NCI-H1694 (cell line): ENCODE data around the gene NXNL1.
A peak's percentile ranks its signal among the peaks of the same experiment; 100 is the strongest.

Source experiments
- DNase-seq: peaks from one replicate; lab custom pipeline; 2025; lab: John Stamatoyannopoulos, UW

Gene NXNL1

GRCh38 chr19:17419621-17420474 is 40.9 kb downstream of the NXNL1 start, which contains the start of gene MVB12A:
TSS of gene MVB12A (plus strand) at chr19:17420047. CDS start at chr19:17420136, 89 bp downstream.
- peak; percentile 93 for DNase-seq

- no peak for DNase-seq
Measured at GRCh38 chr19:17419154-17419620, 41.5 kb downstream of the NXNL1 start.

GRCh38 chr19:17418710-17419109 is 42.0 kb downstream of the NXNL1 start:
- no peak for DNase-seq

- no peak for DNase-seq
Measured at GRCh38 chr19:17415121-17415520, 45.6 kb downstream of the NXNL1 start.

- no peak for DNase-seq
Measured at GRCh38 chr19:17414097-17414496, 46.6 kb downstream of the NXNL1 start.

- DNase-seq, result no peak
Measured at GRCh38 chr19:17411801-17412200, 48.9 kb downstream of the NXNL1 start.

GRCh38 chr19:17409990-17410389 is 50.7 kb downstream of the NXNL1 start:
- no peak for DNase-seq

GRCh38 chr19:17406887-17407196 is 53.9 kb downstream of the NXNL1 start:
- no peak for DNase-seq

GRCh38 chr19:17406046-17406886 is 54.5 kb downstream of the NXNL1 start:
- DNase-seq, result no peak
